HG03521 (cell line): Measurements from ENCODE around the gene NOX5.
"Not testable (repeated sequence)": the region's sequence is repeated elsewhere in the genome, so short reads cannot be mapped to it uniquely, and the experiment has no call there.

Experiments
- ATAC-seq: cut with Tn5 transposase; IDR thresholded peaks from one replicate; pipeline ENCODE4 v1.9.1; 2021; ENCODE audit warnings: mild to moderate bottlenecking, moderate library complexity; ENCODE audit not compliant: unreplicated experiment

The NOX5 gene

DNA sequence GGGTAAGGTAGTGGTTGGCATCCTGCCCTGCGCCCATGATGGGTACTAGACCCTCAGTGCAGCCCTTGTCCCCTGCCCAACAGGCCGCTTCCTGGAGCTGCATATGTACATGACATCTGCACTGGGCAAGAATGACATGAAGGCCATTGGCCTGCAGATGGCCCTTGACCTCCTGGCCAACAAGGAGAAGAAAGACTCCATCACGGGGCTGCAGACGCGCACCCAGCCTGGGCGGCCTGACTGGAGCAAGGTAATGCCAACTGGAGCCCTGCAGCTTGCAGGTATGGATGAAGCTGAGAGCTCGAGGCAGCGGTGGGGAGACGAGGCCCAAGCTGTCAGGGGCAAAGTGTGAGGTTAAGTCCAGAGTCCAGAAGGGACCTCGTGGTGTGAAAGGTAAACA, 40.8 kb downstream of the NOX5 start:
- ATAC-seq = no peak

DNA sequence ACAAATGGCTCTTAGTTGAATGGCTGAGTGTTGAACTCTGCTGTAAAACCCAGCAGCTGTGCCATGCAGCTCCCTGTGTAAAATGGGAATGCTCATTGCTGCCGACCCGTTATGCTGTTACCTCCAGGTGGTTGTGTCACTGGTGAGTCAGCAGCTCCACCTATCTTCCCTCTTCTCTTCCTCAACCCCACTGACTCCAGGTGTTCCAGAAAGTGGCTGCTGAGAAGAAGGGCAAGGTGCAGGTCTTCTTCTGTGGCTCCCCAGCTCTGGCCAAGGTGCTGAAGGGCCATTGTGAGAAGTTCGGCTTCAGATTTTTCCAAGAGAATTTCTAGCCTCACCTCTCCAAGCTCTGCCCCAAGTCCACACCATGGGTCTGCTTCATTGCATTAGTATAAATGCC, 41.9 kb downstream of the NOX5 start:
- no peak for ATAC-seq

DNA sequence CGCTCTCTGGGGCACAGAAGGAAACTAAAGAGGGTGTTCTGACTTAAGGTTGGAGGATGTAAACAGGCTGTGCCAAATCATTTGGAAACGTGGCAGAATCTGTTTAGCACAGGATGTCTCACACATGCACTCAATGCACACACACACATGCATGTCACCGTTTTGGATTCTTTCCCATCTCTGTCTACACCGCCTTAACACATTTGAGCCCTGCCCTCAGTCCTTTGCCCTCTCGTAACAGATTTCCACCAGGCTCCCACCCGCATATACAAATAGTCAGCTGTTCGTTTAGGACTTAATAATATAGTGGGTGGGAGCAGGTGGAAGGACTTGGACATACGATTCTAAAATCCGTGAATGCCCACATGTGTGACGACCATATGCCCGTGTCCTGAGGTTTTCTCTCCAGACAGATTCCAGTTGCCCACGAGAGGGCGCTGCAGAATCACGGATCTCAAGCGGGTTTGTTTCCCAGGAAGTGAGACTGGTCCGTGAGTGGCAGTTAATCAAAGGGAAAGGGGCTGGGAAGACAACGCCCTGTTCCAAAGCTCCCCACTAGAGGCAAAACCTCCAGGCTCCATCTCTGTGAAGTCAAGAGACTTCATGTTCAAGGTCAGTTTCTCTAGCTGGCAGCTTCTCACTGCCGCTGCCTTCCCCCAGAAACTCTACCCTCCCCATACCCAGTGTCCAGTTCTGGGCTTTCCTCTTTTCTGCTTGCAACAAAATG, 44.5 kb downstream of the NOX5 start:
- no peak for ATAC-seq

DNA sequence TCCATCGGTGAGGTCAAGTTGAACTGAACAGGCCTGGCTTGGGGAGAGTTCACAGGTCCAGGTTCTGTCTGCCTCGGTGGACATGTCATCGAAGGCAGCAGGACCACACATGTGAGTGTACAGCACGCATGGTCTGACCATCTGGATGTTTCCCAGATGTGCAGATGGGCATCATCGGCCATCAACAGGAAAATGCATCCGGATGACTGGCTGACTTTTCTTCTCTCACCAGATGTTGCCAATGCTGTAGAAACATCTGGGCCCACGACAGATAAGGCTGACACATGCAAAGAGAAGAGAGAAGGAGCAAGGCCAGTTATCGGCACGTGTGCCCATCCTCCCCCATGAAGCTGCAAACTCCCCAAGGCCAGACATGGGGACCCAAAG, 45.1 kb downstream of the NOX5 start:
- ATAC-seq = no peak

DNA sequence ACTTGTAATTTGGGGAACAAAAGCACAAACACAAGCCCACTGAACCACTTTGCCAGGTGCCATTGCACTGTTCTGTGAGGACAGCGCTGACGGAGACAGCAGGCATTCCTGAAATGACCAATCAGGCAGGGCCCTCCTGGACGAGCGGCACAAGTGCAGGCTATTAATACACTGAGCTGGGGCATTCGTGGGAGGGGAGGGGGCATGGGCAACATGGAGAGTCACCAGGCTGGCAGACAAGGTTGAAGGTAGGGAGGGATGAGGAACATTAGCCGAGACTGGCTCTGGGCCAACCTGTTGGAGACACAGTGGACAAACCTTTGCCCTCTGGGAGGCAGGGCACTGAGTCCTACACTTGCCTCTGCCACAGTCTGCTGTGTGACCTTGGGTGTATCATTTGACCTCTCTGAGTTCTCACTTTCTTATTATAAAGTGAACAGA, 45.6 kb downstream of the NOX5 start:
- ATAC-seq = no peak

DNA sequence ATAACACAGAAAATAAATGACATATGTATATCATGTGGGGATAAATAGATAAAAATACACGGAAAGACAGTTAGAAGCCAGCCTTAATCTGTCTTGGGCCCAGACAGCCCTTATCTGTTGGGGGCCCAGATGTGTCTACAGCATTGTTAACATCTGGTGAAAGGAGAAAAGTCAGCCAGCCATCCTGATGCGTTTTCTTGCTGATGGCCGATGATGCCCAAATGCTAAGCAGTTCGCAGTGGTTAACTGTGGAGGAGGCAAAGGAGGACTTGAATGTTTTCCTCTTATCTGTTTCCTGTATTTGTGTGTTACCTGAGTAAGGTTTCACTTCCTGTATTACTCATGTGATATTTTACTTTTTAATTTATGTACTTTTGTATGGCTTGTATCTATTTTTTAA, 46.2 kb downstream of the NOX5 start:
- no peak for ATAC-seq

DNA sequence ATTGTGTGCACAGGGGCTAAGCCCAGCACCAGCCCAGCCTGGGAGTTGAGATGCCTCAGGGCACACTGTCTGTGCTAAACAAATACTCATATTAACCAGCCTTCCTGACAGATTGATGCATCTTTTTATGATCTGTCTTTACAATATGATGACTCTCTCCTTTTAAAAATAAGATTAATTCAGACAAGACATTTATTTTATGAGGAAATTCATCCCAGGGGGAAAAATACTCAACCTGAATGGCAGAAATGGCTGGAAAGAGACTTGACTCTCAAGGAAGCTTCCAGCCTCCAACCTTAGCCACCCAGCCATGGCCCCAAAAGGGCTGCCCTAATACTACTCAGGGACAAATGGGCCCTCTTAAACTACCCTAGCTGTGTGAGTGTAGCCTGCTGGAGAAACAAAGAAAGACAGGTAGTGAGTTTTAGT, 46.9 kb downstream of the NOX5 start:
- no peak for ATAC-seq

DNA sequence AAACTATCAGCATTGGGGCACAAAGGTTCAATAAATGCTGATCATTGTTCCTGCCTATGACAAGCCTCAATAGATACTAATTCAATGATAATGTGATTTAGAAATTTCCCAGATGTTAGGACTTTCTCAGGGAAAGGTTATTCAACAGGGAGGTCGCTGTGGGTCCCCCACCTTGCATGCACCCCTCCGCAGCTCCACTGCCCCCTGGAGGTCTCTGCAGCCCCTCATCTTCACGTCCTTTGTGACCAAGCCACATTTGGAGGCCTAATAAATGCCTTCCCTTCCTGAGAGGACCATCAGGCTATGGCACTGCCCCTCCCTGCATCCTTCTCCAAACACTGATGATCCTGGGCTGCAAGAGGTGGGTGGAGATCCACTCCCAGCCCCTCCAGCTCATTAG, 50.2 kb downstream of the NOX5 start:
- no peak for ATAC-seq

DNA sequence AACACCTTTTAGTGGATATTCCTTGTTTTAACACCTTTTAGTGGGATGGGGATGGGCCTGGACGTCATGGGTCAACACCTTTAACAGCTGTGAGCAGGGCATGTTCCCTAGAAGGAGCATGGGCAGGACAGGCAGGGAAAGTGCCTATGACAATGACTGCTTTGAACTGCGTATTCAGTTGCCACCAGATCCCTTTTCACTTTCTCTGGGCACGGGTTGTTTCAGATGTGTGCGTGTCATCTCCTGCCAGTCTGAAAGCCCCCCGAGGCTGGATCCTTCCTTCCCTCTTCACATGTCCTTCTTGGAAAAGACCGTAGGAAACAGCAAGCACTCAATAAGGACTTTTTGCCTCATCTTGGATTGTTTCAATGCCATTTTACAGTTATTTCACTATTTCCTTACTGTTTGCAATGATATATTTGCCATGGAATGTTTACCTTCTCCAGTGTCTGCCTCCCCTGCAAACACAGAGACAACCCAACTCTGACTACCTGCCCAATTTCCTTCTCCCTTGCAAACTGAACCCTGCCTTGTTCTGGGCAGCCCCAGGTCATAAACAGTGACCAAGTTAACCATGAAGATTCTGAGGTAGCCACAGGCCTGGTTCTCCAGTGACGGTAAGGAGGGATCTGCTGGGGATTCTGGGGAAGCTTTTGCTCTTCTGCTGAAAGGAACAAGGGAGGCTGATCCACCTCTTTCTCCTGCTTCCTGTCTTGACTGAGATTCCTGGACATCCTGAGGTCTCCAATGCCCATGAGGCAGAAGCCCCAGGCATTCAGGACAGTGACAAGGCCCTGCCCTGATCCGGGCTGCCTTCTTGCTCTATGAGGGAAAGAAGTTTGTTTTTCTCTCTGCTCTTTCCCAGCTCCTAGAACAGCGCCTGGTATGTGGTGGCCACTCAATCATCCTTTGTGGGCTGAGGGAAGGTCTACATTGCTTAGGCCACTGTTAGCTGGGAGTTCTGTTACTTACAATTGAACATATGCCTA, 51.8 kb downstream of the NOX5 start:
- ATAC-seq = no peak

DNA sequence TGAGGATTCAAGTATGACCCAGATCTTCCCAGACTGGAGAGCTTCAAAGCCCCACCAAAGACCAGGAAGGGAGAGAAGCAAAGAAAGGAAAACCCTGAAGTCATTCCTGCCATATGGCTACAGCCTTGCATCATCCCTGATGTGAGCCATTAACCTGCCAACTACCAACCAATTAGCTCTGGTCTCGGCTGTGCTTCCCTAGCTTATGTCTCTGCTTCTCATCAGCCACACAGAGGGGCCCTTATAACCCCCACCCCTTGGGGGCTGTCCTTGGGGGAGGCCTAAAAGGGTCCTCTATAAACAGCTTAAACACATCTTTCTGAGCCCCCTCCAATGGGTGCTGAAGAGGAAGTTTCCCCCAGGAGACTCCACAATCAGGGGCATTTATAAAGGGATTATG, 52.8 kb downstream of the NOX5 start:
- no peak for ATAC-seq

DNA sequence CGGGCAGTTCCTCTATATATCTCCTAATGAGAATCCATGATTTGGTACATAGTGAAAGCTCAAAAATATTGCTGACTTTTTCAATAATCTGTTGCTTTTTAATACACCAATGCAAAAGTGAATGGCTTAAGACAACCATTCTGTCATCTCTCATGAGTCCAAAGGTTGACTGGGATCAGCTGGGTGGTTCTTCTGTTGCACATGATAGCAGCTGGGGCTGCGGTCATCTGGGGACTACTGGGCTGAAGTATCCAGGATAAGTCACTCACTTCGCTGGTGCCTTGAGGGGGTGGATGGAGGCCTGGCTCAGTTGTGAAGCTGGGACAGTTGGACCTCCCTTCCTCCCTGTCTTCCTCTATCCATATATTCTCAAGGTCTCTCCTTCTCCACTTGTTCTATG, 53.7 kb downstream of the NOX5 start:
- ATAC-seq = no peak

DNA sequence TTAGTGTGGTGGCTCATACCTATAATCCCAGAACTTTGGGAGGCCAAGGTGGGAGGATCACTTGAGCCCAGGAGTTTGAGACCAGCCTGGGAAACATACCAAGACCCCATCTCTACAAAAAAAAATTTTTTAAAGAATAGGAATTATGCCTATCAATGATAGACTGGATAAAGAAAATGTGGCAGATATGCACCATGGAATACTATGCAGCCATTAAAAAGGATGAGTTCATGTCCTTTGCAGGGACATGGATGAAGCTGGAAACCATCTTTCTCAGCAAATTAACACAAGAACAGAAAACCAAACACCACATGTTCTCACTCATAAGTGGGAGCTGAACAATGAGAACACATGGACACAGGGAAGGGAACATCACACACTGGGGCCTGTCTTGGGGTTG, 54.8 kb downstream of the NOX5 start:
- not testable (repeated sequence) for ATAC-seq

DNA sequence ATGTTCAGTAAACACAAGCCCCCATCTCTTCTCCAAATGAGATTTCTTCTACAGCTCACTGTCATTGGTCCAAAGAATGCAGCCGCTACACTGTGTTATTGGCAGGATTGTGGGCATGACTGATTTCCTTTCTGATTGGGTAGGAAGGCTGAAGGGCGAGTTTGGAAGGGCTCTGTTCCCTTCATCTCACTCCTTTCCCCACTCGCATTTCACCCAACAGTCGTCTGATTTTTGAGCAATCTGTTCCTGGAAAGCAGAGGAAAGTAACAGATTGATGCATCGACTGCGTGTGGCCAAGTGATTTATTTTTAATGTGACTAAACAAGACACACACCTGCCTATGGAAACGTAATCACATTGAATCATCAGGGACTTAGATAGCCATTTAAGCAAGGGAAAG, 55.5 kb downstream of the NOX5 start:
- ATAC-seq = no peak

DNA sequence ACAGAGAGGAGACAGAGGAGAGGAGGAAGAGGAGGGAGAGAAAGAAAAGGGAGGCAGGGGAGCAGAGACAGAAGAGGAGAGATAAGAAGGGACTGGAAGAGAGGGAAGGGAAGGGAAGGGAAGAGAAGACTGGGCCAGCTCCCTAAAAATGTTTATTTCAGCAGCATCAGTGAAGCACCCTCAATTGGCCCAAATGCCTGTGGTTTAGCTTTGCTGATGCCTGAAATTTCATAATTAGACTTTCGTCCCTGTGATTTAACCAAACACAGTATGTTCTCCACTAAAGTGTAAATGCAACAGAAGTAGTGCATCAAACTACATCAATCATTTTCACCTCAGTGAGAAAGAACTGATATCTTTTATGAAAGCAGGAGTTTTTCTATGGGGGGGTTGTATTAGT, 55.9 kb downstream of the NOX5 start:
- ATAC-seq = no peak

DNA sequence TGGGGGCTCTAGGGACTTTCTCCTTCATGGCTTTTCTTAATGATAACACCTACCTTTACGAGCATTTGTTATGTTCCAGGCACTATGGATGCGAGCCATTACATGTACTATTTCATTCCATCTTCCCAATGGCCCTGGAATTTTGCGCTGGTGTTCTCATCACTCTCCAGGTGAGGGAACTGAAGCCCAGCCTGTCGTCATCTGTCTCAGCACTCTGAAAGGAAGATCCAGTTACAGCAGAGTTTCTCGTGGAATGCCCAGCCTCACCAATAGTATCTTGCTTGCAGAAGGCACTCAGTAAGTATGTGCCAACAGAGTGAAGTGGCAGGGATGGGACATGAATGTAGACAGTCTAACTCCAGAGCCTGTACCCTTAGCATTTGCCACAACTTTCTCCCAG, 56.8 kb downstream of the NOX5 start:
- ATAC-seq = no peak

DNA sequence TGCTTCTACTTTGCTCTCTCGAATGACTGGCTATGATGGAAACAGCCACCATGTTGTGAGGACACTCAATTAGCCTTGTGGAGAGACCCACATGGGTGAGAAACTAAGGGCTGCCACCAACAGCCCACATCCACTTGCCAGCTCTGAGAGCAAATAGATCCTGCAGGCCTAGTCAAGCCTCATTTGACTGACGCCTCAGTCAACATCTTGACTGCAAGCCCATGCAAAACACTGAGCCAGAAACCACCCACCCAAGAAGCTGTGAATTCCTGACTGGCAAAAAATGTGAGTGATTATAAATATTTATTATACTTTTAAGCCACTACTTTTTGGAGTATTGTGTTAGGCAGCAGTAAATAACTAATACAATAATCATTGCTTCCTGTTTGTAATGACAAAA, 58.4 kb downstream of the NOX5 start:
- ATAC-seq = no peak

DNA sequence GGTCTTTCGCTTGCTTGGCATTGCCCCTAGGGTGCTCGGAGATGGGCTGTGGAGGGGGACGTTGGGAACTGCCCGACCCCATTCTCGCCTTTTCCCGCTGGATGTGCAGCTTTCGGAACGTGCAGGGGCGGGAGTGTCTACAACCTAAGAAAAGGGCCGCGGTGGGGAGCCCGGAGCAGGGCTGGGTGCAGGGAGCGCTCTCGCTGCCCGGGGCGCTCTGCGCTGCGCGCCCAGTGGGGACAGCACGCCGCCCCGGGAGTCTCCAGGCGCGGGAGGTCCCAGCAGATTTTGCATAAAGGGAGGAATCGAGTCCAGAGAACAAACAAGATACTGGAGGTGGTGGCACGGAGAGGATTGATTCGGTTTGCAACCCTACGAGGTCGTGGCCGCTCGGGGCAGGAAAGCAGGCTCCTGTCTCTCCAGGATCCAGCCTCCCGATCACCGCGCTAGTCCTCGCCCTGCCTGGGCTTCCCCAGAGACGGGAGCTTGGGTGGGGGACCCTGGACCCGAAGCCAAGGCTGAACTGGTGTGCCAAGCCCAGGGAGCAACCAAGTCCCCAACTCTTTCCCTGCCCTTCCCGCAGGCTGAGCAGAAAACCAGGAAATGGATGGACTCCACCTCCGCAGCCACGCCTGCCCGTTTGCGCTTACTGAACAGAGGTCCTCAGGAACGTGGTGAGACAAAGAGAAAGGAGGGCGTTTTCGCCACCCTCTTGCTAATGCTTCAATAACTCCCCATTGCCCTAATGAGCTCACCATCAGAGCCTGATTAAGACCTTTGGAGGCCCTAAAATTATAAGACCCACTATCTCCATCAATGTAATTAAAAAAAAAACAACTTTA, 59.7 kb downstream of the NOX5 start:
- no peak for ATAC-seq

DNA sequence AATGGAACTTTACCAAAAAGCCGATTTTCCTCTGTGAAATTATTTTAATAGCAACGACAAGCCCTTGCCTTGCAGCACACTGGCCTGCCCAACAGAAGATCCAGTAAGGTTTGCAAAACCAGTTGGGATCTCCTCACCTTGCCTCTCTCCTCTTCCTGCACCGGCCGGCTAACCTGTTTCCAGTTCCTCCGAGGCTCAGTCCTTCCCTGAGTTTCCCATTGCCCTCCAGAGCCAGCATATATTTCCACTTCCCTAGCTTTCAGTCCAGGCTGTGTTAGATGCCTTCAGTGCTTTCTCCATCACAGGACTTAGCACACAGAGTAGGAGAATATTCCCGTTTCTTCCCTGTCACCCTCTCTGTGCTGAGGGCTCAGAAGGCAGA, 60.3 kb downstream of the NOX5 start:
- no peak for ATAC-seq

DNA sequence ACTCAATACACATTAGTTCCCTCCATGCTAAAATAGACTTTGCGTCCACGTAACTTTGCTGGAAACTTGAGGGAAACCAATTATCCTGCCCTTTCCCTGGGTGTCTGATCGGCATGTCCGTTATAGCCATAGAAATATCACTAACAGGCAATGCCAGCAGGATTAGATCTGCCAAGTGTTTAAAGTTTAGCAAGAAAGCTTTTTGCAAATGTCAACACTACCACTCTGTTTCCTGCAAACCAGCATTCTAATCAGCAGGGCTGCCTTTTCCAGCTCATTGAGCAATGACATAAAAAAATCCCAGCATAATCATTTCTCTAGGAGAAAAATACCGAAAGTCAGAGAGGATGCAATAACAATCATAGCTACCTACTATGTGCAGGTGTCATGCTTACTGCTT, 60.9 kb downstream of the NOX5 start:
- no peak for ATAC-seq

DNA sequence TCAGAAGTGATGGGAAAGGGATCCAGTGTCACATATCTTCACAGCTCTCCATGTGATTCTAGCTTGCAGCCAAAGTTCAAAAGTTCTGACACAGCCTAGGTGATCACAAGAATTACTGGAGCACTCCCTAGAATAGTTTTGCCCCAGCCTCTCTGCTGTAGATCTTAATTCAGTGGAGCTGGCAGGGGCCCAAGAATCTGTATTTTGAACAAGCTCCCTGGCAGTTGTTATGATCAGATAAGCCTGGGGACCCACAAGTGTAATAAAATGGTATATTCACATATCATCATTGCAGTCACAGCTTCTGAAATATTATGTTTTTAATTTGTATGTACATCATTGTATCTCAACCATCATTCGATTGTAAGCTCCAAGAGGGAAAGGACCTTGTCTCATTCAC, 62.3 kb downstream of the NOX5 start:
- no peak for ATAC-seq

DNA sequence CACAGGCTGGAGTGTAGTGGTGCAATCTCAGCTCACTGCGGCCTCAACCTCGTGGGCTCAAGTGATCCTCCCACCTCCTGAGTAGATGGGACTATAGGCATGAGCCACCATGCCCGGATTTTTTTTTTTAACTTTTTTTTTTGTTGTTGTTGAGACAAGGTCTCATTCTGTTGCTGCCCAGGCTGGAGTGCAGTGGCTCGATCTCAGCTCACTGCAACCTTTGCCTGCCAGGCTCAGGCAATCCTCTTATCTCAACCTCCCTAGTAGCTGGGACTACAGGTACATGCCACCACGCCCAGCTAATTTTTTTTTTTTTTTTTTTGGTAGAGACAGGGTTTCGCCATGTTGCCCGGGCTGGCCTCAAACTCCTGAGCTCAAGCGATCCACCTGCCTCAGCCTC, 64.1 kb downstream of the NOX5 start:
- no peak for ATAC-seq
